ENCODE results near the gene SLAMF9. TPM values are rescaled to one million over a fixed set of nuclear protein-coding genes. Genes with fewer than 3 reads are reported as not detected.

Gene SLAMF9
- total and polyA plus RNA-seq, 2 donors (not counting 3 experiments of a cell fraction or from before 2014, with no cell fraction given): not detected

DNA sequence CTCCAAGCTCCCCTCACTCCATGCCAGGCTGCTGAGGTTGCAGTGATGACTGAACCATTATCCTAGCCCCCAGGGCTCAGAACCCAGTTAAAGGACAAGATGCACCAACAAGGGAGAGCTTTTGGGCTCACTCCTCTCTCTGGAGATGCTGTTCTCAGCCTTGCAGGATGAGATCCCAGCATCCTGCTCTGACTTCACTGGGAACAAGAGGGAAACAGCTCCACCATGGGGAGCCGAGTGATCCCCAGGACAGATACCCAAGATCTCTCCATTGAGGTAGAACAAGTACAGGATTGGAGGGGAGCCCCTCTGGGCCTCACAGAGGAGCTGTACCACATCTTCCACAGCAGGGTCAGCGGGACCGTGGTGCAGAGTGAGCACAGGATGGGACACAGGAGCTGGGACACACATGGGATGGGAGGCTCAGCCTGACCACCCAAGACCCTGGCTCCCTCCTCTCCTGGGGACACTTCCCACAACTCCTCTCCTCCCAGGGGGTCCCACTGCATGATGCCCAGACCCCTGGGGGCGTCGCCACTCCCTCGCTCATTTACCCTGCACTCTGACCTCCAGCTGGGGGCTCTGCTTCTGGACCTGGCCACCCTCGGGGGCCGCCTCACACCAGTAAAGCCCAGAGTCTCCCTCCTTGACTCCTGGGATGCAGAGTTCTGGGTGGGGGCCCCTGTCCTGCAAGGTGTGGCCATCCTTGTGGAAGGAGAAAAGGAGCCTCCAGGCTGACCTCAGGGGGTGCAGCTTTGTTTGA, 18.6 kb upstream of the SLAMF9 start:
- Histone ChIP-seq H3K9ac (replicated peaks; ENCODE audit: extremely low read depth, insufficient read depth, low read length) (no peak overlapping the region), H3K4me1 (ENCODE audit: control insufficient read depth, extremely low read depth, insufficient read depth, low read length) (no peaks in the 10 kb centered on the region), H3K4me3 (replicated peaks in 1 of 3; ENCODE audit: insufficient read depth in 1 of 3, low read depth in 1 of 3, low read length in 3 of 3) (no peak overlapping the region), H3K27me3 (ENCODE audit: control insufficient read depth in 2 of 2, insufficient read depth in 2 of 2, low read length in 2 of 2) (peaks cover 9 to 26% of the 10 kb centered on the region in 2 experiments), H3K9me1 (replicated peaks; ENCODE audit: control insufficient read depth, extremely low read depth, insufficient read depth, low read length) (no peaks in the 10 kb centered on the region), H2AFZ (ENCODE audit: low read depth, low read length) (no peak overlapping the region), H3K27ac (ENCODE audit: insufficient read depth, low read depth, low read length) (no peak overlapping the region), H3K4me2 (ENCODE audit: insufficient read depth, low read length) (no peak overlapping the region), H3K36me3 (ENCODE audit: control insufficient read depth in 2 of 2, extremely low read depth in 1 of 2, insufficient read depth in 2 of 2, low read length in 2 of 2) (no peaks in the 10 kb centered on the region), H3K79me2 (ENCODE audit: control insufficient read depth, insufficient read depth, low read length) (no peaks in the 10 kb centered on the region), H4K20me1 (replicated peaks; ENCODE audit: control insufficient read depth, extremely low read depth, insufficient read depth, low read length) (no peaks in the 10 kb centered on the region), H3K9me3 (replicated peaks; ENCODE audit: control insufficient read depth, insufficient read depth, low read length) (no peaks in the 10 kb centered on the region)
- DNase-seq (ENCODE audit: low read depth, low spot score) (no peak), FAIRE-seq (no peak)
- BruUV-seq (replicated peaks): no TSS peak
- intact Hi-C loops (cut with micrococcal nuclease): no loop called here
- CTCF ChIA-PET: interaction anchor here (1.5 kb wide), 1 partner anchor 35 kb away, joined by 7 read pairs; no protein-coding TSS in a partner anchor
- POLR2A ChIA-PET: no interaction called here
- dilution Hi-C loops (cut with MboI; ENCODE audit: extremely low pct_ligation_motif_present, low sequenced_read_pairs): no loop called here
- TF ChIP-seq FOS (IDR thresholded peaks at IDR 0.05; ENCODE audit: borderline replicate concordance, insufficient read depth, low read length) (no peak), POLR2A (IDR thresholded peaks at IDR 0.05; ENCODE audit: low read depth, low read length) (no peak), JUN (IDR thresholded peaks at IDR 0.05; ENCODE audit: borderline replicate concordance, insufficient read depth, insufficient read length, low read depth) (no peak), GATA2 (IDR thresholded peaks at IDR 0.05; ENCODE audit: insufficient read depth, insufficient read length, low read depth, low read length) (no peak), POLR2AphosphoS5 (IDR thresholded peaks at IDR 0.05; ENCODE audit: insufficient read depth, low read depth, low read length) (no peak), EZH2 (IDR thresholded peaks at IDR 0.05; ENCODE audit: borderline replicate concordance, low read depth, low read length, severe bottlenecking) (no peak), MYC (IDR thresholded peaks at IDR 0.05; ENCODE audit: low read depth, low read length) (no peak)
- TF ChIP-seq, protein P1, sequence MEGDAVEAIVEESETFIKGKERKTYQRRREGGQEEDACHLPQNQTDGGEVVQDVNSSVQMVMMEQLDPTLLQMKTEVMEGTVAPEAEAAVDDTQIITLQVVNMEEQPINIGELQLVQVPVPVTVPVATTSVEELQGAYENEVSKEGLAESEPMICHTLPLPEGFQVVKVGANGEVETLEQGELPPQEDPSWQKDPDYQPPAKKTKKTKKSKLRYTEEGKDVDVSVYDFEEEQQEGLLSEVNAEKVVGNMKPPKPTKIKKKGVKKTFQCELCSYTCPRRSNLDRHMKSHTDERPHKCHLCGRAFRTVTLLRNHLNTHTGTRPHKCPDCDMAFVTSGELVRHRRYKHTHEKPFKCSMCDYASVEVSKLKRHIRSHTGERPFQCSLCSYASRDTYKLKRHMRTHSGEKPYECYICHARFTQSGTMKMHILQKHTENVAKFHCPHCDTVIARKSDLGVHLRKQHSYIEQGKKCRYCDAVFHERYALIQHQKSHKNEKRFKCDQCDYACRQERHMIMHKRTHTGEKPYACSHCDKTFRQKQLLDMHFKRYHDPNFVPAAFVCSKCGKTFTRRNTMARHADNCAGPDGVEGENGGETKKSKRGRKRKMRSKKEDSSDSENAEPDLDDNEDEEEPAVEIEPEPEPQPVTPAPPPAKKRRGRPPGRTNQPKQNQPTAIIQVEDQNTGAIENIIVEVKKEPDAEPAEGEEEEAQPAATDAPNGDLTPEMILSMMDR (IDR thresholded peaks at IDR 0.05; ENCODE audit: extremely low read depth in 1 of 2, insufficient read depth in 1 of 2, low read depth in 1 of 2, low read length in 2 of 2): no peak
- TF ChIP-seq, protein P2, sequence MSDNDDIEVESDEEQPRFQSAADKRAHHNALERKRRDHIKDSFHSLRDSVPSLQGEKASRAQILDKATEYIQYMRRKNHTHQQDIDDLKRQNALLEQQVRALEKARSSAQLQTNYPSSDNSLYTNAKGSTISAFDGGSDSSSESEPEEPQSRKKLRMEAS (IDR thresholded peaks at IDR 0.05; ENCODE audit: insufficient read depth, insufficient read length): no peak

Data from endothelial cell of umbilical vein (primary cell).